ENCODE measurements around the gene TNRC6C.

Gene TNRC6C

GRCh38 chr17:78016852-78017251, 58.3 kb downstream of the TNRC6C start:
- no peak for DNase-seq

GRCh38 chr17:78019367-78019975, 61.0 kb downstream of the TNRC6C start:
- no peak for DNase-seq

DNA sequence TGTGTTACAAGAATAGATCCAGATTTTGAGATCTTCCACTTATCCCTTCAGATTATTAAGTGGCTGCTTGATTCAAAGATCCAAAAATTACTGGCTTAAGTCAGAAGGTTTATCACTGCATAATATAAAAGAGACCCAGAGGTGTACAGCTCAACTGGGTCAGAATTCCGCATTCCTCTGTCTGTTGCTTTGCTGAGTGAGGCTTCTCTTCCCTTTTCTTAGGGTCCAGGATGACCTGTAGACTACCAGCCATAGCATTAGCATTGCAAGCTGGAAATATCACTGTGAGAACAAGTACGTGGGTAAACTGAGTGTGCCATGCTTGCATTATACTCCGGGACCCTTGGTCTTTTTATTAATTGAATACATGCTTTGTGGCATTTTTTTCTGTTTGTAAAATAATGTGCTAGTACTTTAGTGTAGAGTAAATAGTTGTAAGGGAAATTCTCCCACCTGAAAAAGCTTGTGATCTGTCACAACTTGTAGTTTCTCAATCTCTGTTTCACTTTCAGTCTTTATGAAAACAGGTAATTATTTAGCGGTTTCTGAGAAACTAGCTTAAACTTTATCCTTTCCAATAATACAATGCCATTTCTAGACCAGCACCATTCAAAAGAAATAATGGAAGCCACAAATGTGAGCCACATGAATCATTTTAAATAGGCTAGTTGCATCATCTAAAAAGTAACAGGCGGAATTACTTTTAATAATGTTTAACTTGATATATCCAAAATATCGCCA, 61.6 kb downstream of the TNRC6C start:
- no peak for DNase-seq

GRCh38 chr17:78020717-78021108, 62.2 kb downstream of the TNRC6C start:
- DNase-seq, result no peak

DNA sequence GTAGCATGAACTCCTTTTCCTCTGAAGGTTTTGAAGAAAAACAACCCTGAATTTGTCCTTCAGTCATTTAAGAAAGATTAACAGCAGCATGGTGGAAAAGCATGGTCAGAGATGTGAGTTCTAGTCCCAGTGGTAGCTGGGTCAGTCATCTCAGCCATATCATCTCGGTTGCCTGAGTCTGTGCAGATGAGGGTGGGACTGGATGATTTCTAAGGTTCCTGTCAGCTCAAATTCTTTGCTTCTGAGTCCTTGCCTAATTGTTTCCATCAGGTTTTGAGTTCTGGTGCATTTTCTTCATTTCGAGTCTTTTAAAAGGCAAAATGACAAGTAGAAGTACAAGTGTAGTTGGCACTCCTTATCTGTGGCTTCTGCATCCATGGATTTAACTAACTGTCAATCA, 63.9 kb downstream of the TNRC6C start:
- DNase-seq, result no peak

DNA sequence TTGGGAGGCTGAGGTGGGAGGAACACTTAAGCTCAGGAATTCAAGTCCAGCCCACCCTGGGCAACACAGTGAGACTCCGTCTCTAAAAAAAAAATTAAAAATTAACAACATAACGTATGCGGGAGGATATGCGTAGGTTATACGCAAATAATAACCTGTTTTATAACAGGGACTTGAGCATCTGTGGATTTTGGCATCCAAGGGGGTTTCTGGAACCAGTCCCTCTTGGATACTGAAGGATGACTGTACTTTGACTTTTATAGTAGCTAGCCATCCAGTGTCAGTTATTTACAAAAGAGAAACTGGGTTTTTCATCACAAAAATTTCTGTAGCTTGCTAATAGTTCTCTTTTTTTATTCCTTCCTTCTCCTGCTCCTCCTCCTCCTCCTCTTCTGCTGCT, 64.5 kb downstream of the TNRC6C start:
- DNase-seq, result no peak

GRCh38 chr17:78026381-78026780, 67.9 kb downstream of the TNRC6C start:
- no peak for DNase-seq

DNA sequence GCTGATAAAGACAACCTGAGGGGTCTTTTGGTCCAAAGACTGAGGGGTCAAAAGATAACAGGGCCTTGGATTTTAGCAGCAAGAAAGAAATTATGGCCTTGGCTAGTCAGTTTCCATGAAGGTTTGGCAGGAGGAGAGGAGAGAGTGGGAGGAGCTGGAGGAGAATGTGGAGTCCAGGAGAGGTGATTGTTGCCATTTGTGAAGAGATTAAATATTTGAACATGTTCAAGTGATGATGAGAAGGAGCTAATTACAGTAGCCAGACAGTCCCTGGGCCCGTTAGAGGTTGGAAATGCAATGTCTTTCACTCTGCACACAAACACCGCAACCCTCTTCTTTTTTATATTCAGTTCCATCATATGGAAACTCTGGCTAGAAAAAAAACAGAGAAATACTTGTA, 68.6 kb downstream of the TNRC6C start:
- DNase-seq, result no peak

GRCh38 chr17:78029697-78030096, 71.2 kb downstream of the TNRC6C start:
- no peak for DNase-seq

- no peak for DNase-seq
Measured at GRCh38 chr17:78031435-78031834, 72.9 kb downstream of the TNRC6C start.

DNA sequence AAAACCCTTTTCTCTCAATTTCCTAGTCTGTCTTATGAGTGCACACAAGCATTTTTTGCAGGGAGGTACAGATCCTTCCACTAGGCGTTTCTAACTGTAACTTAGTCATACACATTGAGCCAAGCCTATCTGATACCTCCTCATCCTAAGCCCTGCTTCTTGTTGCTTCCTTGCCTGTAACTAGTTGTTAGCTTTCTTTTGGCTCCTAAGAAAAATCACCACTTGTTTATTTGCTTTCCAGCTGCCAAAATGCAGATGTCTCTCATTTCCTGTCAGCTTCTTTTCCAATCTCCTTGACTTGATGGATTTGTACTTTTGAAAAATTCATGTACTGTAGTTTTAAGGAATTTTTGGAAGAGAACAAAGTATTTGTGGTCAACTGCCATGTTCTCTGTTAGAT, 73.7 kb downstream of the TNRC6C start:
- DNase-seq, result no peak

DNA sequence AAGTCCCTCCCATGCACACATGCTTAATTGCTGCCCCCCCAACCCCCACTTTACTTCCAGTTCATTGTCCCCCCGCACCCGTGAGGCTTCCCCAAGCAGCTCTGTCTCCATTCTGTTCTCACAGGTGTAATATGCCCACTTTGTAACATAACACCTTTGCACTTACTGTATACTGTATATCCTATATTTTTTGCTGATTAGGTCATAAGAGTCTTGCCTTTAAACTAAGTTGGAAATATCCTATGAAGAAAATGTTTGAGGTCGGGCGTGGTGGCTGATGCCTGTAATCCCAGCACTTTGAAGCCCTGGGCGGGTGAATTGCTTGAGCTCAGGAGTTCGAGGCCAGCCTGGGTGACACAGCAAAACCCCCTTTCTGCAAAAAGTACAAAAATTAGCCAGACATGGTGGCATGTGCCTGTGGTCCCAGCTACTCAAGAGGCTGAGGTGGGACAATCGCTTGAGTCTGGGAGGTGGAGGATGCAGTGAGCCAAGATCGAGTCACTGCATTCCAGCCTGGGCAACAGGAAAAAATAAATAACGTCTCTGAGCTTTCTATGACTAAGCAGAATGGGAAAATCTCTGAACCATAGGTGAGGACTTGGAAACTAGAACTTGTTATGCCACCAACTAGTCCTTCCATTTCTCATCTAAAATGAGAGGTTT, 76.1 kb downstream of the TNRC6C start:
- no peak for DNase-seq

DNA sequence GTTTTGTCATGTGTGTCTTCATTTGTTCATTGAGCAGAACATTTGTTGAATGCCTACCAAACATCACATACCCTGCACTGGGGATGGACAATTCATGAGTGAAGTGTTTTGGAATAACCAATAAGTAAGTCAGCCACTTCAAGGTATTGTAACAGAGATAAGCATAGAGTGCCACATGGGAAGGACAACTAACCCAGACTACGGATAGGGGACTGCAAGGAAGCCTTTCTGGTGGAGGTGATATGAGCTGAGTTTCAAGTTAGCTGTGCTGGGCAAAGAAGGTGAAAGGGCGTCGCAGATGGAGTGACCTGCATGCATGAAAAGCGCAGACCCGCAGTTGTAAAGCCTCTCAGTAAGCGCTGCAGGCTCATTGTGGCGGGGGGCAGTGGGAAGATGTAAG, 78.8 kb downstream of the TNRC6C start:
- no peak for DNase-seq

GRCh38 chr17:78038748-78039288, 80.3 kb downstream of the TNRC6C start:
- DNase-seq, result no peak

GRCh38 chr17:78039581-78039980, 81.1 kb downstream of the TNRC6C start:
- DNase-seq, result no peak

DNA sequence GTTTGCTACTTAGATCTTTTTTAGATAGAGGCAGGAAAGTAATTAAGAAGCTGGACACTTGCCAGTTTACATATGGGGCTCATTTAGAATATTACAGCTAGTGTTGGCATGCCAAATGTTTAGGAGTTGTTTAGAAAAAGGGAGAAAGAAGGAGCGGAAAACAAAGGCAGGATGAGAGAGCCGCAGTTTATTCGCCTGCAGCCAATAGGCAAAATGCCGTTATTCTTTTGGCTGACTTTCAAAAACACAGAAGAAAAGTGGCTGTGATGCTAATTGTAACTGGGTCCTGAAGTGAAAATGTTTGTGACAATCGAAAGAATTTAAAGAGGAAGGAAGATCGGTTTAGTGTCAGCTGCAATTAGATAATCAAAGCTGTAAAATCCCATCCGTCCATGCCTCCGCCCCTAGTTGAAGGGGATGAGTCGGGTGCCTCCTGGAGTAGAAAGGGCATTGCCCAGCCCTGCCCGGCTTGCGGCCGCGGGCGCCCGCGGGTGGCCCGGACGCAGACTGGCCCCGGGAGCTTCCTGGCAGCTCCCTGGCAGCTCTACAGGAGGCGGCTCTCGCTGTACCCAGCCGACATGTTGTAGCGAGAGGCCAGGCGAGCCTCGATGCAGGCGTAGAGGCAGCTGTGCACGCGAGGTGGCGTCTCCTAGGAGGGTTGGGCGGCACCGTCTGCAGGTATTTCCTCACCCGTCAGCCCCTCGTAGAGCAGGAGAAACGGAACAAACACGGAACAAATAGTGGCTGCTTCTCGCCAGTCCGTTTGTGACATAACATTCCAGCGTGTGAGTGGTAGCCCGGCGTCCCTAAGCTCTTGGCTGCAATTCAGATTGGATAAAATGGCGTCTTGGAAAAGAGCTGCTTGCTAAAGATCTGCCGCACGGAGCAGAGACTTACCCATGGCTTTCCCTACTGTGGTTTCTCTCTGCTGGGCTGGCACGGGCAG, 82.2 kb downstream of the TNRC6C start:
- peak; percentile 24 for DNase-seq

- no peak for DNase-seq
Measured at GRCh38 chr17:78041386-78042179, 83.1 kb downstream of the TNRC6C start.

DNA sequence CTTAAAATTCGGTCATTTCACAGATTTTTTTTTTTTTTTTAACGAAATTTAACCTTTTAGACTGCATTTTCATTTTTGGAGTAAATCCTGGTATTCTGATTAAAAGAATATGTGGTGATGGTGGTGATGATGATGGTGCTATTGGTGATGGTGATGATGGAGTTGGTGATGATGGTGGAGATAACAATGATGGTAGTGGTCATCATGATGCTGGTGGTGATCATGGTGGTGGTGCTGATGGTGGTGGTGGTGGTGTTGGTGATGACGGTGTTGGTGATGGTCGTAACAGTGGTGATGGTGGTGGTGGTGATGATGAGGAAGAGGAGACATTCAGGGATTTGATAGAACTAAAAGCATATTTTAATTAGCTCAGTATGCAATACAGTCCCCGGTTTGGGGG, 84.0 kb downstream of the TNRC6C start:
- no peak for DNase-seq

- no peak for DNase-seq
Measured at GRCh38 chr17:78043031-78043430, 84.5 kb downstream of the TNRC6C start.

DNA sequence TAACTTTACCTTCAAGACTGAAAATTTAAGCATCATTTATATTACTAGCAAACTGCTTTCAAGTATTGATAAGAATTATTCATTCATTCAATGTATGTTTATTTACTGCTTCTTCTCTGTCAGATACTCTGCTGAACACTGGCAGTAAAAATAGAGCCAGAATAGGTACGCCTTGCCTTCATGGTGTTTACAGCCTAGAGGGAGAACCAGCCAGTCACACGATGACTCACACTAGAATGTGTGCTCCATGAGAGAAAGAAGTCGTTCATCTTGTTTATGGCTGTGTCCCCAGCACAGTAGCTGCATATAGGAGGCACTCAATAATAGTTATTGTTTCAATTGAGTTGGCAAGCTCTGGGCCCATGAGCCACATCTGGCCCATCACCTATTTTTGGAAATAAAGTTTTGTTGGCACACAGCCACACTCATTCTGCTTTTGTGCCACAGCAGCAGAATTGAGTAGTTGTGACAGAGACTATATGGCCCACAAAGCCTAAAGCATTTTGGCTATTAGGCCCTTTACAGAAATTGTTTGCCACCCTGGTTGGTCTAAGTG, 85.9 kb downstream of the TNRC6C start:
- DNase-seq, result no peak

DNA sequence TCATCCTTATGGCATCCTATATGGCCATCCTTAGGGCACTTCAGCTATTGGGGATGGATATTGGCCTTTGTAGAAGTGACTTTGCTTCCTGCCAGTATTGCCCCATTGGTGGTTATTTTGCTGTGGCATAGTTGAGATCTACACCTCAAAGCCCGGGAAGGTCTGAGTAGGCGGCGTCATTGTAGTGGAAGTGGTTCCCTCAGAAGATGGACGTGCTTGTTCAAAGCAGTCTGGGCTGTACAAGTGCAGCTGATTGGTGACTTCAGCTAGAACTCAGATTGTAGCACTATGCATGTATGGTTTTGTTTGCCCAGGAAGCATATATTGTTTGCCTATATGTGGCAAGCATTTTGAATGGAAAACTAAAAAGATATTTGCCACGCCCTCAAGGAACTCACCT, 86.8 kb downstream of the TNRC6C start:
- no peak for DNase-seq

DNA sequence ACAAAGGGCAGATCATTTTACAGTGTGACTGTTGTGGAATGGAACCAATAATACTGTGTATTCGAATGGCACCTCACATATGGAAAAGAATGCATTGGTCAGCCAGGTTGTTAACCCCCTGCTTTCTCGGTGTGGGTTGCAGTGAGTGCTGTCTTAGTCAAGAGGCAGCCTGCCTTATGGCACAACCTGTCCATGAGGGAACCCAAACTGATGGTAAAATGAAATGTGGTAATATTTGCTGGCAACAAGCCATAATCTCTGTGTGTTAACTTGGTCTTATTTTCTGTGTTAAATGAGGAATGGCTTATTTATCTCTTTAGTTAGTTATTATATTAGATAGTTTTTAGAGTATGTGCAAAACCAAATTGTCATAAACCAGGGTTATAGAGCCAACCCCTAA, 88.4 kb downstream of the TNRC6C start:
- no peak for DNase-seq
